ENCODE data around the gene CLDN6. TPM values are rescaled to one million over a fixed set of nuclear protein-coding genes. Genes with fewer than 3 reads are reported as not detected.
A peak's percentile ranks its signal among the peaks of the same experiment; 100 is the strongest.

CLDN6 gene
- total and polyA plus RNA-seq, 9 of the 15 experiments (the other 6 are each of a cell fraction or from before 2014, with no cell fraction given) = 0.22 to 0.75 (median 0.38) TPM; not detected in 3

DNA sequence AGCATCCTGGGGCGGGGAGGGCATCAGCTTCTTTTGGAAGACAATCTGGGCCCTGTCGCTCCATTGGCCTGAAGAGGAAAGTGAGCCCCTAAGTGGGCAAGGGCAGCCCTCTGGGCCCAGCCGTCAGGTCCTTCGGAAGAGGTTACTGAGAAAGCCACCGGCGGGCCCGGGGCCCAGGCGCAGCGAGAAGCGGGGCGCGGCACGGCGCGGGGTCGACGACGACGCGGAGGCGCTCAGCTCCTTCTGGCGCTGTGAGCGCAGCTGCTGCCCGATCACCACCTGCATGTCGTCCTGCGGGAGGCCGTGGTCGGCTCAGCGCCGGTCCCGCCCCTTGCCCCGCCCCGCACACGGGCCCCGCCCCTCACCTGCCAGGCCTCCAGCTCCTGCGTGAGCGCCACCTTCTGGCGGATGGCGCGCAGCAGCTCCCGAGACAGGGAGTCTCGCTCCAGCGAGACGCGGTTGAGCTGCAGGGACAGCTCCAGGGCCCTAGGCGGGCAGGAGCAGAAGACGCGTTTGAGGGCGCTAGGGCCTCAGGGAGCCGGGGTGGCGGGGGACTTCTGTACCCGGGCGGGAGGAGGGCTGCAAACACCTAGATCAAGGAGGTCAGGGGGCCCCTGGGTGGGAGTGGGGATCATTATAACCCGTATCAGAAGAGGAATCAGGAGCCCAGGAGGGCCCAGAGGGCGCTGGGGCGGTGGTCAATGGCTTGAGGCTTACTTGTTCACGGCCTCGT, 10.2 kb upstream of the CLDN6 start (continued):
- no peak for TF ChIP-seq FOXA3 (CRISPR knock-in tag; conservative IDR thresholded peaks at IDR 0.05 in 1 of 2, IDR thresholded peaks at IDR 0.05 in 1 of 2)
- no peak for TF ChIP-seq HDAC1 (IDR thresholded peaks at IDR 0.05)
- peak; percentile 64 for TF ChIP-seq JUND (IDR thresholded peaks at IDR 0.05; ENCODE audit: borderline replicate concordance, low read depth, low read length)
- TF ChIP-seq JUND (tag; IDR thresholded peaks at IDR 0.05; ENCODE audit: borderline replicate concordance, low read depth, low read length) = no peak; the same call in 2 of the 3 replicates
- no peak for TF ChIP-seq U2AF2 (optimal IDR thresholded peaks at IDR 0.05; ENCODE audit: low read depth, low read length)
- TF ChIP-seq, protein P1, sequence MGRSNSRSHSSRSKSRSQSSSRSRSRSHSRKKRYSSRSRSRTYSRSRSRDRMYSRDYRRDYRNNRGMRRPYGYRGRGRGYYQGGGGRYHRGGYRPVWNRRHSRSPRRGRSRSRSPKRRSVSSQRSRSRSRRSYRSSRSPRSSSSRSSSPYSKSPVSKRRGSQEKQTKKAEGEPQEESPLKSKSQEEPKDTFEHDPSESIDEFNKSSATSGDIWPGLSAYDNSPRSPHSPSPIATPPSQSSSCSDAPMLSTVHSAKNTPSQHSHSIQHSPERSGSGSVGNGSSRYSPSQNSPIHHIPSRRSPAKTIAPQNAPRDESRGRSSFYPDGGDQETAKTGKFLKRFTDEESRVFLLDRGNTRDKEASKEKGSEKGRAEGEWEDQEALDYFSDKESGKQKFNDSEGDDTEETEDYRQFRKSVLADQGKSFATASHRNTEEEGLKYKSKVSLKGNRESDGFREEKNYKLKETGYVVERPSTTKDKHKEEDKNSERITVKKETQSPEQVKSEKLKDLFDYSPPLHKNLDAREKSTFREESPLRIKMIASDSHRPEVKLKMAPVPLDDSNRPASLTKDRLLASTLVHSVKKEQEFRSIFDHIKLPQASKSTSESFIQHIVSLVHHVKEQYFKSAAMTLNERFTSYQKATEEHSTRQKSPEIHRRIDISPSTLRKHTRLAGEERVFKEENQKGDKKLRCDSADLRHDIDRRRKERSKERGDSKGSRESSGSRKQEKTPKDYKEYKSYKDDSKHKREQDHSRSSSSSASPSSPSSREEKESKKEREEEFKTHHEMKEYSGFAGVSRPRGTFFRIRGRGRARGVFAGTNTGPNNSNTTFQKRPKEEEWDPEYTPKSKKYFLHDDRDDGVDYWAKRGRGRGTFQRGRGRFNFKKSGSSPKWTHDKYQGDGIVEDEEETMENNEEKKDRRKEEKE (IDR thresholded peaks at IDR 0.05; ENCODE audit: borderline replicate concordance in 1 of 2, control insufficient read depth in 1 of 2, low read depth in 2 of 2, low read length in 1 of 2) = 0 out of 4 replicates have a peak, but pooled peaks of 1 of the 2 experiments have one; percentile 58
- TF ChIP-seq L3MBTL2 (IDR thresholded peaks at IDR 0.05) = peak; percentile 55; the same call in 1 of the 2 replicates
- TF ChIP-seq, protein P2, sequence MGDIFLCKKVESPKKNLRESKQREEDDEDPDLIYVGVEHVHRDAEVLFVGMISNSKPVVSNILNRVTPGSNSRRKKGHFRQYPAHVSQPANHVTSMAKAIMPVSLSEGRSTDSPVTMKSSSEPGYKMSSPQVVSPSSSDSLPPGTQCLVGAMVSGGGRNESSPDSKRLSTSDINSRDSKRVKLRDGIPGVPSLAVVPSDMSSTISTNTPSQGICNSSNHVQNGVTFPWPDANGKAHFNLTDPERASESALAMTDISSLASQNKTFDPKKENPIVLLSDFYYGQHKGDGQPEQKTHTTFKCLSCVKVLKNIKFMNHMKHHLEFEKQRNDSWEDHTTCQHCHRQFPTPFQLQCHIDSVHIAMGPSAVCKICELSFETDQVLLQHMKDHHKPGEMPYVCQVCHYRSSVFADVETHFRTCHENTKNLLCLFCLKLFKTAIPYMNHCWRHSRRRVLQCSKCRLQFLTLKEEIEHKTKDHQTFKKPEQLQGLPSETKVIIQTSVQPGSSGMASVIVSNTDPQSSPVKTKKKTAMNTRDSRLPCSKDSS (IDR thresholded peaks at IDR 0.05; ENCODE audit: low read depth, partially characterized antibody) = no peak
- TF ChIP-seq, protein P3, sequence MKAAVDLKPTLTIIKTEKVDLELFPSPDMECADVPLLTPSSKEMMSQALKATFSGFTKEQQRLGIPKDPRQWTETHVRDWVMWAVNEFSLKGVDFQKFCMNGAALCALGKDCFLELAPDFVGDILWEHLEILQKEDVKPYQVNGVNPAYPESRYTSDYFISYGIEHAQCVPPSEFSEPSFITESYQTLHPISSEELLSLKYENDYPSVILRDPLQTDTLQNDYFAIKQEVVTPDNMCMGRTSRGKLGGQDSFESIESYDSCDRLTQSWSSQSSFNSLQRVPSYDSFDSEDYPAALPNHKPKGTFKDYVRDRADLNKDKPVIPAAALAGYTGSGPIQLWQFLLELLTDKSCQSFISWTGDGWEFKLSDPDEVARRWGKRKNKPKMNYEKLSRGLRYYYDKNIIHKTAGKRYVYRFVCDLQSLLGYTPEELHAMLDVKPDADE (conservative IDR thresholded peaks at IDR 0.05; ENCODE audit: control insufficient read depth, low read depth, low read length) = 0 out of 2 replicates have a peak, but pooled peaks have one; percentile 39
- TF ChIP-seq, protein P4, sequence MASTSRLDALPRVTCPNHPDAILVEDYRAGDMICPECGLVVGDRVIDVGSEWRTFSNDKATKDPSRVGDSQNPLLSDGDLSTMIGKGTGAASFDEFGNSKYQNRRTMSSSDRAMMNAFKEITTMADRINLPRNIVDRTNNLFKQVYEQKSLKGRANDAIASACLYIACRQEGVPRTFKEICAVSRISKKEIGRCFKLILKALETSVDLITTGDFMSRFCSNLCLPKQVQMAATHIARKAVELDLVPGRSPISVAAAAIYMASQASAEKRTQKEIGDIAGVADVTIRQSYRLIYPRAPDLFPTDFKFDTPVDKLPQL (IDR thresholded peaks at IDR 0.05; ENCODE audit: extremely low read depth, insufficient read length) = no peak
- TF ChIP-seq TCF3 (CRISPR knock-in tag; IDR thresholded peaks at IDR 0.05) = 0 out of 2 replicates have a peak, but pooled peaks have one; percentile 24
- no peak for TF ChIP-seq MAFG (tag; conservative IDR thresholded peaks at IDR 0.05)
- no peak for TF ChIP-seq EZH2 (IDR thresholded peaks at IDR 0.05; ENCODE audit: borderline replicate concordance, low read depth, low read length)
- no peak for TF ChIP-seq FOXM1 (IDR thresholded peaks at IDR 0.05; ENCODE audit: low read depth)
- 0 out of 2 replicates have a peak, but pooled peaks have one; percentile 42 for TF ChIP-seq FOXM1 (CRISPR knock-in tag; IDR thresholded peaks at IDR 0.05; ENCODE audit: low read depth)
- TF ChIP-seq, protein P5, sequence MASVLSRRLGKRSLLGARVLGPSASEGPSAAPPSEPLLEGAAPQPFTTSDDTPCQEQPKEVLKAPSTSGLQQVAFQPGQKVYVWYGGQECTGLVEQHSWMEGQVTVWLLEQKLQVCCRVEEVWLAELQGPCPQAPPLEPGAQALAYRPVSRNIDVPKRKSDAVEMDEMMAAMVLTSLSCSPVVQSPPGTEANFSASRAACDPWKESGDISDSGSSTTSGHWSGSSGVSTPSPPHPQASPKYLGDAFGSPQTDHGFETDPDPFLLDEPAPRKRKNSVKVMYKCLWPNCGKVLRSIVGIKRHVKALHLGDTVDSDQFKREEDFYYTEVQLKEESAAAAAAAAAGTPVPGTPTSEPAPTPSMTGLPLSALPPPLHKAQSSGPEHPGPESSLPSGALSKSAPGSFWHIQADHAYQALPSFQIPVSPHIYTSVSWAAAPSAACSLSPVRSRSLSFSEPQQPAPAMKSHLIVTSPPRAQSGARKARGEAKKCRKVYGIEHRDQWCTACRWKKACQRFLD (CRISPR knock-in tag; IDR thresholded peaks at IDR 0.05) = no peak

All from K562 (cell line).